Heart right ventricle (tissue), 16 donors: ENCODE results near the gene ZNF200. TPM values are rescaled to one million over a fixed set of nuclear protein-coding genes. Genes with fewer than 3 reads are reported as not detected.

ENCODE experiments used
- ATAC-seq, 8 donors: fragments of 200-7000 bp; cut with Tn5 transposase; one replicate each; pipeline ENCODE4 v1.9.1; 2020; ENCODE audit warnings: mild to moderate bottlenecking in 8 of 8, moderate library complexity in 8 of 8, moderate number of reproducible peaks in 1 of 8
- DNase-seq, 2 donors: peaks; one replicate each; pipeline ENCODE4 v3.0.0-alpha.2; 2020
- H3K27ac ChIP-seq, 10 donors: fragments of 200-600 bp; sonication (generic) in 2 of 10; one replicate each; pipeline versions ENCODE4 v1.5.0 to v1.8.0; 2020 to 2022; ENCODE audit warnings: mild to moderate bottlenecking in 3 of 10
- H3K27me3 ChIP-seq, 7 donors: fragments of 200-600 bp; one replicate each; pipeline ENCODE4 v1.8.0; 2021 to 2022; ENCODE audit warnings: mild to moderate bottlenecking in 2 of 7
- H3K36me3 ChIP-seq, 9 donors: fragments of 200-600 bp; sonication (generic) in 1 of 9; one replicate each; pipeline versions ENCODE4 v1.5.0 to v1.8.0; 2020 to 2022; ENCODE audit warnings: mild to moderate bottlenecking in 2 of 9
- H3K4me1 ChIP-seq, 9 donors: fragments of 200-600 bp; sonication (generic) in 1 of 9; one replicate each; pipeline versions ENCODE4 v1.5.0 to v1.8.0; 2020 to 2022; ENCODE audit warnings: mild to moderate bottlenecking in 4 of 9
- H3K4me3 ChIP-seq, 10 donors: fragments of 200-600 bp; sonication (generic) in 2 of 10; one replicate each; pipeline versions ENCODE4 v1.5.0 to v1.8.0; 2020 to 2022; ENCODE audit warnings: mild to moderate bottlenecking in 7 of 10, moderate library complexity in 2 of 10
- H3K9me3 ChIP-seq, 11 donors: fragments of 200-600 bp in 10 of 11; sonication (generic) in 2 of 11; one replicate each; pipeline versions ENCODE4 v1.5.0 to v1.8.0; 2013 to 2022; ENCODE audit warnings: mild to moderate bottlenecking in 2 of 11, control low read depth in 1 of 11, moderate library complexity in 1 of 11
- CTCF ChIP-seq, 9 donors: fragments of 200-600 bp; sonication (generic) in 2 of 9; IDR thresholded peaks; one replicate each; pipeline versions ENCODE4 v1.5.0 to v1.8.0; 2021 to 2022; ENCODE audit warnings: antibody characterized with exemption in 9 of 9, mild to moderate bottlenecking in 5 of 9, moderate library complexity in 1 of 9
- WGBS, 2 donors: extraction: QIAGEN DNeasy Blood & Tissue Kit; methylation state at CpG; one replicate each; pipeline ENCODE4 v1.1.7; 2013; ENCODE audit warnings: inconsistent platforms in 1 of 2; 5-methylcytosine and 5-hydroxymethylcytosine counted together
- intact Hi-C, 10 donors: fragments of 100-400 bp; cut with DNase I; formaldehyde crosslinking; loops; one replicate each; pipeline versions ENCODE4 v1.11.1 to v1.14.2; 2022
- polyA plus RNA-seq, 2 donors: library from polyadenylated mRNA; stranded (reverse); fragments of 200-250 nt; gene quantifications; one replicate each; pipeline ENCODE4 v1.2.3, GENCODE V29; 2013
- total RNA-seq, 10 donors: library from RNA; stranded (reverse); fragmentation: NEBNext Ultra II Directional in 3 of 10; extraction: Animal tissue kit (Norgen Biotek cat#: 25700) in 3 of 10; gene quantifications; one replicate each; pipeline versions ENCODE4 v1.2.1 to v1.2.4, GENCODE V29; 2021 to 2023
- donor health status: Arrhythmogenic right ventricular cardiomyopathy.
- donor health status: ischemic (EF 13 %, LVEDD 7.1; RV severe dilation, severe dysfunction).
- donor health status: healthy with polysubstance abuse.
- donor health status: DM: no; HTN: yes; CAD: no.
- donor health status: DM: no; HTN: no; CAD: no.
- donor health status: ischemic (EF 25% LVEDD 6.9; RV normal size, moderate dysfunction).
- donor health status: ischemic (EF 25% LVEDD 5.7; RV mildly dilated, moderate dysfunction).
- donor health status: healthy.
- donor health status: DM: yes; HTN: yes; CAD: no.
- donor health status: Ischemic cardiomyopathy.
- donor health status: ischemic (EF 35%, LVEDD 5.7; RV mildly dilated, moderate dysfunction).
- donor health status: nonischemic (EF 11% LVEDD 7.7; RV severe dilation, severe dysfunction).
- donor health status: DM: yes; HTN: yes; CAD: no.
- donor health status: PGD.
- donor health status: ischemic (EF 29% LVEDD 5.4; RV normal size, mild dysfunction).
- donor health status: nonischemic (EF 23%, LVEDD 6.1; RV moderate dilation, normal function).

The ZNF200 gene
- total and polyA plus RNA-seq, 12 donors = 2.9 to 8.9 (median 5.9) TPM

DNA sequence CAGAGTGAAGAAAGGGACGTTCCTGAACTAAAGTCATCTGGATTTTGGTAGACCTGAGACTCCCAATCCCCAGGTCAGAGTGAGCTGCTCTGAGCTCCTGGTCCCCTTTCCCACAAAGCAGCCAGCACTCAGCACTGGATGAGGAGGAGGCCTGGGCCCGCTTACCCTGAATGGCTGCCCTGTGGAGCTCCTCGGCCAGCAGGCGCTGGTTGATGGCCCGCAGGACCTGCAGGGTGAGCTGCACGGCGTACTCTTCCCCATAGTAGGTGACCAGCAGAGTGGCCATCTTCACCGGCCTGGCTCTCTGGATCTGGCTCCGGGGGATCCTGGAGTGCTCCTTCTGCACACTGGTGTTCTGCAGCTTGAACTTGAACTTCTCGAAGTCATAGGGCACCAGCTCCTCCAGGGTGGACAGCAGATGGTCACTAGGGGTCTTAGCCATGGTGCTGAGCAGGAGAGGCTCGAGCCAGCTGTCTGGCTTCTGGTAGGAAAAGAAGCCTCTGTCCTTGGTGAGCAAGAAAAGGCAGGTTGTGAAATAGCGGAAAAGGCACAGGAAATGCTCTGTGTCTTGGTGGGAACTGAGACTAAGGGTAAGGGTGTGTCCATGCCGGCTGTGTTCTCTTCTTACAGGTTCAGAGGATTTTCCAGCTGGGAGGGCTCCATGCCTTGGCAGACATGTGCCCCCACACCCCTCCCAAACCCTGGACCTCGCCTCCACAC is 21.3 kb upstream of the ZNF200 start, which contains the start of gene MEFV:
MEFV (minus strand) TSS at position 488 of the 720 bp plus-strand sequence; CDS start at position 442, 46 bp downstream.
- no peak for TF ChIP-seq CTCF (IDR thresholded peaks at IDR 0.05)
- H3K27ac ChIP-seq = peak within 1 kb of the TSS in 2 of 10 donors; percentile 58 to 89
- peaks cover 0 to 28% (median 0%) of the 10 kb centered on the region in 7 donors for H3K27me3 ChIP-seq
- intact Hi-C loops = no loop called here
- H3K4me1 ChIP-seq = peaks cover 0 to 43% (median 0%) of the 10 kb centered on the region in 9 donors
- H3K36me3 ChIP-seq = no peaks in the 10 kb centered on the region
- H3K9me3 ChIP-seq = no peaks in the 10 kb centered on the region
- peak within 1 kb of the TSS in 2 of 10 donors; percentile 12 to 52 for H3K4me3 ChIP-seq
- ATAC-seq (peak in 5 of 8 donors; percentile 18 to 61 (median 51)), DNase-seq (no peak)
- 77 to 81% methylated on average over 14 of the region's 14 CpGs for WGBS, 2 donors

DNA sequence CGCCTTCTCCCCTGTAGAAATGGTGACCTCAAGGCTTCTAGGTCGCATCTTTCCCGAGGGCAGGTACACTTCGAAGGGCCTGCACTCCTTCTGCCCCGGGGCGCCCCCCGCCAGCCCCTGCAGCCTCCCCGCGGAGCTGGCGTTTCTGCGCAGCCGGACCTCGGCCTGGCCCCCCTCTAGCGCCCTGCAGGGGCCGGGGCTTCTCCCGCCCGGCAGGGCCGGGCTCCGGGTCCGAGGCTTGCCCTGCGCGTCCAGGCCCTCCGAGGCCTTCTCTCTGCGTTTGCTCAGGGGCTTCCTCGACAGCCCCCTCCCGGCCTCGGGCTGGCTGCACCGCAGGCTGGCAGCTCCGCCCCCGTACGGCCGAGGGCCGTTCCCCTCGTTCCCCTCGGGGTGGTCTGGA is 19.4 kb upstream of the ZNF200 start:
- WGBS, 2 donors = 38 to 40% methylated on average over 34 to 35 of the region's 35 CpGs
- peaks cover 0 to 28% (median 0%) of the 10 kb centered on the region in 7 donors for H3K27me3 ChIP-seq
- ATAC-seq = no peak
- H3K4me3 ChIP-seq = peak overlapping the region in 1 of 10 donors; percentile 52
- intact Hi-C loops = no loop called here
- H3K9me3 ChIP-seq = no peaks in the 10 kb centered on the region
- peaks cover 0 to 34% (median 0%) of the 10 kb centered on the region in 9 donors for H3K4me1 ChIP-seq
- peaks cover 0 to 4% (median 0%) of the 10 kb centered on the region in 9 donors for H3K36me3 ChIP-seq
- no peak overlapping the region for H3K27ac ChIP-seq
- no peak for TF ChIP-seq CTCF (IDR thresholded peaks at IDR 0.05)
- no peak for DNase-seq

DNA sequence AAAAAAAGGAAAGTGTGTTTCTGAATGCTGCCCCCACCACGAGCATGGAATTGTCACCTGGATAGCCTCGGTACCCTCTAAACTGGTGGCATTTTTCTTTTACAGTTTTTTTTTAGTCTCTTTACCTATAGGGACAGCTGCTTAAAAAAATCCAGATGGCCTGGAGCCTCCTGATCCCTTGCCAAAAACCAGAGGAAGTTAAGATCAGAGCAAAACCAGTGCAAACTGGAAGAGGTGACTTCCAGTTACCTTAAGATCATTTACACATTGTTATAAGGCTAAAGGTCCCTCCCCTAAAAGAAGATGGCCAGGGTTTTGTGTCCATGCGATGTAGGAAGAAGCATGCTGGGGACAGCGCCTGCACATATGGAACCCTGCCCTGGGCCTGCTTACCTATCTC is 18.0 kb upstream of the ZNF200 start:
- 71 to 82% methylated on average over 4 of the region's 4 CpGs for WGBS, 2 donors
- intact Hi-C loops = no loop called here
- no peak for ATAC-seq
- H3K4me1 ChIP-seq = peaks cover 0 to 20% (median 0%) of the 10 kb centered on the region in 9 donors
- H3K27ac ChIP-seq = no peak overlapping the region
- DNase-seq = no peak
- peaks cover 0 to 18% (median 0%) of the 10 kb centered on the region in 9 donors for H3K36me3 ChIP-seq
- no peak overlapping the region for H3K4me3 ChIP-seq
- no peak for TF ChIP-seq CTCF (IDR thresholded peaks at IDR 0.05)
- no peaks in the 10 kb centered on the region for H3K9me3 ChIP-seq
- H3K27me3 ChIP-seq = peaks cover 0 to 24% (median 0%) of the 10 kb centered on the region in 7 donors

DNA sequence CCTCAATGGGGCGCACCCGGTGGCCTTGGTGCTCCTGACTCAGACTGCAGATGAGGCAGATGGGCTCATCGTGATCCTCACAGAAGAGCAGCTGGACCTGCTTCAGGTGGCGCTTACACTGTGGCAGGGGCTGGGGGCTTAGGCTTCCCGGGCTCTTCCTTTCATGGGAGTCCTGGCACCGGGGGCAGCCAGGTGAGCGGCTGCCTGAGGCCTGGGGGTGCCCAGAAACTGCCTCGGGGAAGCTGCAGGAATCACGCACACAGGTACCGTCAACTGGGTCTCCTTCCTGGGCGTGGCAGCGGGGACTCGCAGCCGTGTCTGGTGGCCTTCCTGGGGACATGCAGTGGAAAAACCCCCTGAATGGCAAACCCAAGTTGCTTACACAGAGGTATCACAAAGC is 14.5 kb upstream of the ZNF200 start:
- no peak for TF ChIP-seq CTCF (IDR thresholded peaks at IDR 0.05)
- intact Hi-C loops = no loop called here
- WGBS, 2 donors = 81 to 84% methylated on average over 14 of the region's 14 CpGs
- H3K9me3 ChIP-seq = no peaks in the 10 kb centered on the region
- H3K36me3 ChIP-seq = peaks cover 0 to 38% (median 0%) of the 10 kb centered on the region in 9 donors
- no peak overlapping the region for H3K27ac ChIP-seq
- peaks cover 0 to 4% (median 0%) of the 10 kb centered on the region in 9 donors for H3K4me1 ChIP-seq
- DNase-seq = no peak
- no peak overlapping the region for H3K4me3 ChIP-seq
- ATAC-seq = no peak
- H3K27me3 ChIP-seq = peaks cover 0 to 10% (median 0%) of the 10 kb centered on the region in 7 donors
